ENCODE data around the gene DGCR2.
A peak's percentile ranks its signal among the peaks of the same experiment; 100 is the strongest.

DGCR2 gene

GRCh38 chr22:19109198-19110063 lies 12.8 kb downstream of the DGCR2 start:
- TF ChIP-seq CTCF (IDR thresholded peaks at IDR 0.05; ENCODE audit: borderline replicate concordance, control extremely low read depth, extremely low read depth, insufficient read depth, missing control alignments), result no peak
- DNase-seq (ENCODE audit: low spot score), result peak; percentile 67
- in situ Hi-C loops (cut with MboI; ENCODE audit: low sequenced_read_pairs, unreplicated experiment), result loop anchor here (10.0 kb wide), 1 partner anchor 55 kb away; no protein-coding TSS in a partner anchor

GRCh38 chr22:19108807-19109197 lies 13.4 kb downstream of the DGCR2 start:
- in situ Hi-C loops (cut with MboI; ENCODE audit: low sequenced_read_pairs, unreplicated experiment), result no loop called here
- no peak for DNase-seq (ENCODE audit: low spot score)
- no peak for TF ChIP-seq CTCF (IDR thresholded peaks at IDR 0.05; ENCODE audit: borderline replicate concordance, control extremely low read depth, extremely low read depth, insufficient read depth, missing control alignments)

- in situ Hi-C loops (cut with MboI; ENCODE audit: low sequenced_read_pairs, unreplicated experiment), result no loop called here
- no peak for DNase-seq (ENCODE audit: low spot score)
- TF ChIP-seq CTCF (IDR thresholded peaks at IDR 0.05; ENCODE audit: borderline replicate concordance, control extremely low read depth, extremely low read depth, insufficient read depth, missing control alignments), result no peak
Observed at GRCh38 chr22:19107730-19108074, 14.5 kb downstream of the DGCR2 start.

- in situ Hi-C loops (cut with MboI; ENCODE audit: low sequenced_read_pairs, unreplicated experiment), result no loop called here
- no peak for TF ChIP-seq CTCF (IDR thresholded peaks at IDR 0.05; ENCODE audit: borderline replicate concordance, control extremely low read depth, extremely low read depth, insufficient read depth, missing control alignments)
- no peak for DNase-seq (ENCODE audit: low spot score)
Observed at GRCh38 chr22:19106886-19107729, 15.1 kb downstream of the DGCR2 start.

GRCh38 chr22:19105867-19106802 lies 16.1 kb downstream of the DGCR2 start:
- in situ Hi-C loops (cut with MboI; ENCODE audit: low sequenced_read_pairs, unreplicated experiment), result no loop called here
- no peak for DNase-seq (ENCODE audit: low spot score)
- peak; percentile 32 for TF ChIP-seq CTCF (IDR thresholded peaks at IDR 0.05; ENCODE audit: borderline replicate concordance, control extremely low read depth, extremely low read depth, insufficient read depth, missing control alignments)

GRCh38 chr22:19105456-19105855 lies 16.8 kb downstream of the DGCR2 start:
- in situ Hi-C loops (cut with MboI; ENCODE audit: low sequenced_read_pairs, unreplicated experiment), result no loop called here
- no peak for DNase-seq (ENCODE audit: low spot score)
- no peak for TF ChIP-seq CTCF (IDR thresholded peaks at IDR 0.05; ENCODE audit: borderline replicate concordance, control extremely low read depth, extremely low read depth, insufficient read depth, missing control alignments)

Data from GM13976 (cell line).